Vagina (tissue), 2 donors: Measurements from ENCODE around the gene ISOC1.

ENCODE experiments used
- CTCF ChIP-seq, 3 experiments: fragments of 450-650 bp in 2 of 3; fragments of 200-600 bp in 1 of 3; sonication (generic) in 1 of 3; IDR thresholded peaks; one replicate each; pipeline ENCODE4 v1.5.1; 2017 to 2019; ENCODE audit warnings: antibody characterized with exemption in 3 of 3, mild to moderate bottlenecking in 2 of 3, moderate library complexity in 2 of 3
- POLR2A ChIP-seq, 2 donors: fragments of 450-650 bp; IDR thresholded peaks; one replicate each; pipeline ENCODE4 v1.6.1; 2017; ENCODE audit warnings: antibody characterized with exemption in 2 of 2, mild to moderate bottlenecking in 2 of 2, moderate library complexity in 2 of 2

GRCh38 chr5:129133553-129133952, 39.0 kb downstream of the ISOC1 start:
- TF ChIP-seq CTCF (IDR thresholded peaks at IDR 0.05) (no peak), POLR2A (IDR thresholded peaks at IDR 0.05) (no peak)
